Fibroblast of skin of abdomen (primary cell): Measurements from ENCODE around the gene NOXA1.

Source experiments
- DNase-seq: peaks from one replicate; pipeline ENCODE4 v3.0.0-alpha.2; 2013

The NOXA1 gene

GRCh38 chr9:137427454-137428310 lies 4.5 kb downstream of the NOXA1 start:
- no peak for DNase-seq

- no peak for DNase-seq
These were observed 5.1 kb downstream of the NOXA1 start for GRCh38 chr9:137428311-137428630.

- DNase-seq: no peak
These were observed 5.8 kb downstream of the NOXA1 start for GRCh38 chr9:137428841-137429545.

- no peak for DNase-seq
These were observed 6.3 kb downstream of the NOXA1 start for GRCh38 chr9:137429546-137429890.

- no peak for DNase-seq
These were observed 7.0 kb downstream of the NOXA1 start for GRCh38 chr9:137429974-137430722.

- DNase-seq: no peak
These were observed 7.7 kb downstream of the NOXA1 start for GRCh38 chr9:137430723-137431415.

GRCh38 chr9:137431416-137431931 lies 8.3 kb downstream of the NOXA1 start:
- DNase-seq: no peak

- no peak for DNase-seq
These were observed 9.6 kb downstream of the NOXA1 start for GRCh38 chr9:137432687-137433348.

GRCh38 chr9:137433349-137433915 lies 10.2 kb downstream of the NOXA1 start:
- no peak for DNase-seq

- no peak for DNase-seq
These were observed 10.8 kb downstream of the NOXA1 start for GRCh38 chr9:137433916-137434431.

- DNase-seq: no peak
These were observed 11.5 kb downstream of the NOXA1 start for GRCh38 chr9:137434498-137435380.

- no peak for DNase-seq
These were observed 12.2 kb downstream of the NOXA1 start for GRCh38 chr9:137435381-137435891.

- DNase-seq: no peak
These were observed 13.0 kb downstream of the NOXA1 start for GRCh38 chr9:137435980-137436760.

GRCh38 chr9:137436761-137437600 lies 13.8 kb downstream of the NOXA1 start:
- DNase-seq: no peak

GRCh38 chr9:137437691-137438590 lies 14.7 kb downstream of the NOXA1 start:
- no peak for DNase-seq

- DNase-seq: no peak
These were observed 15.5 kb downstream of the NOXA1 start for GRCh38 chr9:137438591-137439157.

- DNase-seq: no peak
These were observed 16.0 kb downstream of the NOXA1 start for GRCh38 chr9:137439158-137439714.
